Upper lobe of left lung (tissue), 6 donors: ENCODE results near the gene MAEA. TPM values are rescaled to one million over a fixed set of nuclear protein-coding genes. Genes with fewer than 3 reads are reported as not detected.

ENCODE experiments used
- ATAC-seq, 2 donors: fragments of 200-7000 bp; cut with Tn5 transposase; one replicate each; pipeline ENCODE4 v1.9.1; 2022; ENCODE audit warnings: mild to moderate bottlenecking in 2 of 2, moderate library complexity in 2 of 2; ENCODE audit not compliant: low FRiP score in 2 of 2
- DNase-seq, 2 donors: peaks; one replicate each; pipeline ENCODE4 v3.0.0-alpha.2; 2019 to 2020
- H3K27ac ChIP-seq, 4 donors: fragments of 200-600 bp; sonication (generic); one replicate each; pipeline ENCODE4 v1.5.1; 2016 to 2019
- H3K27me3 ChIP-seq, 4 donors: fragments of 200-600 bp; sonication (generic); one replicate each; pipeline ENCODE4 v1.5.1; 2017 to 2019
- H3K36me3 ChIP-seq, 4 donors: fragments of 200-600 bp; sonication (generic); one replicate each; pipeline ENCODE4 v1.5.1; 2016 to 2019
- H3K4me1 ChIP-seq, 4 donors: fragments of 200-600 bp; sonication (generic); one replicate each; pipeline ENCODE4 v1.5.1; 2018 to 2019
- H3K4me3 ChIP-seq, 4 donors: fragments of 200-600 bp; sonication (generic); one replicate each; pipeline ENCODE4 v1.5.1; 2017 to 2019; ENCODE audit warnings: mild to moderate bottlenecking in 2 of 4, moderate library complexity in 1 of 4
- H3K9me3 ChIP-seq, 4 donors: fragments of 200-600 bp; sonication (generic); one replicate each; pipeline ENCODE4 v1.5.1; 2018 to 2019
- CTCF ChIP-seq, 6 experiments: fragments of 450-650 bp in 4 of 6; fragments of 200-600 bp in 2 of 6; sonication (generic) in 2 of 6; IDR thresholded peaks; one replicate each; pipeline ENCODE4 v1.5.1; 2016 to 2019; ENCODE audit warnings: antibody characterized with exemption in 6 of 6
- EP300 ChIP-seq, 4 donors: sonication (generic); formaldehyde crosslinking; IDR thresholded peaks; one replicate each; pipeline ENCODE4 v1.5.1; 2017; ENCODE audit warnings: antibody characterized with exemption in 4 of 4, control low read depth in 2 of 4
- POLR2A ChIP-seq, 4 donors: fragments of 450-650 bp; IDR thresholded peaks; one replicate each; pipeline ENCODE4 v1.5.1; 2016 to 2017; ENCODE audit warnings: antibody characterized with exemption in 4 of 4, mild to moderate bottlenecking in 2 of 4
- POLR2AphosphoS5 ChIP-seq, 2 donors: sonication (generic); formaldehyde crosslinking; IDR thresholded peaks; one replicate each; pipeline ENCODE4 v1.5.1; 2017; ENCODE audit warnings: antibody characterized with exemption in 2 of 2
- WGBS, 2 donors: methylation state at CpG; one replicate each; pipeline ENCODE4 v1.1.5; 2017 to 2018; 5-methylcytosine and 5-hydroxymethylcytosine counted together
- total RNA-seq, 6 donors: library from RNA; depleted of rRNA in 4 of 6; stranded (reverse); fragments of >200 nt in 4 of 6; gene quantifications; one replicate each; pipeline versions ENCODE4 v1.1.0 to v1.2.1, GENCODE V29; 2016 to 2021
- donor health status: DM: no; HTN: no; CAD: no; lungs with moderate emphysema.
- donor health status: DM: no; HTN: yes; CAD: no; lungs with severe emphysema.

The MAEA gene
- total RNA-seq, 6 donors from 2014 or later = 58.5 to 289 (median 73.0) TPM

- Histone ChIP-seq H3K27ac (peak overlapping the region in 3 of 4 donors; percentile 95 to 99 (median 96)), H3K27me3 (no peaks in the 10 kb centered on the region), H3K4me1 (peaks cover 59 to 64% (median 61%) of the 10 kb centered on the region in 4 donors), H3K36me3 (peaks cover 8 to 16% (median 11%) of the 10 kb centered on the region in 4 donors), H3K4me3 (peak overlapping the region in 1 of 4 donors; percentile 8), H3K9me3 (no peaks in the 10 kb centered on the region)
- no peak for ATAC-seq
- peak in 1 of 2 donors; percentile 20 for DNase-seq
- 83 to 91% methylated on average over 1 to 19 of the region's 19 CpGs for WGBS, 2 donors
- no peak for TF ChIP-seq POLR2AphosphoS5 (IDR thresholded peaks at IDR 0.05)
- no peak for TF ChIP-seq EP300 (IDR thresholded peaks at IDR 0.05)
- TF ChIP-seq POLR2A (IDR thresholded peaks at IDR 0.05) = no peak
- no peak for TF ChIP-seq CTCF (IDR thresholded peaks at IDR 0.05)
These were observed 44.7 kb upstream of the MAEA start for GRCh38 chr4:1244978-1245471.

- Histone ChIP-seq H3K27ac (peak overlapping the region; percentile 92 to 99 (median 96)), H3K4me1 (peaks cover 64 to 70% (median 67%) of the 10 kb centered on the region in 4 donors), H3K4me3 (peak overlapping the region in 2 of 4 donors; percentile 67 to 95)
These were observed 44.1 kb upstream of the MAEA start for GRCh38 chr4:1245481-1246051.

GRCh38 chr4:1246111-1246881, 43.4 kb upstream of the MAEA start:
- Histone ChIP-seq H3K36me3 (peaks cover 0 to 9% (median 2%) of the 10 kb centered on the region in 4 donors), H3K9me3 (no peaks in the 10 kb centered on the region), H3K4me1 (peaks cover 71 to 77% (median 72%) of the 10 kb centered on the region in 4 donors), H3K27me3 (no peaks in the 10 kb centered on the region), H3K27ac (peak overlapping the region; percentile 92 to 99 (median 96)), H3K4me3 (peak overlapping the region in 3 of 4 donors; percentile 67 to 95 (median 73))
- DNase-seq = peak; percentile 89 to 94
- whole genome bisulfite sequencing, 2 donors = 43 to 58% methylated on average over 23 to 24 of the region's 24 CpGs
- TF ChIP-seq EP300 (IDR thresholded peaks at IDR 0.05) = peak in 1 of 4 donors; percentile 86
- no peak for TF ChIP-seq CTCF (IDR thresholded peaks at IDR 0.05)
- peak in 2 of 4 donors; percentile 30 to 39 for TF ChIP-seq POLR2A (IDR thresholded peaks at IDR 0.05)
- peak in 1 of 2 donors; percentile 73 for TF ChIP-seq POLR2AphosphoS5 (IDR thresholded peaks at IDR 0.05)
- ATAC-seq = peak in 1 of 2 donors; percentile 64

More at GRCh38 chr4:1245481-1246051, 44.1 kb upstream of the MAEA start:
- DNase-seq (peak in 1 of 2 donors; percentile 78), ATAC-seq (no peak)
- 71 to 86% methylated on average over 21 to 26 of the region's 26 CpGs for WGBS, 2 donors
- Histone ChIP-seq H3K36me3 (peaks cover 7 to 13% (median 9%) of the 10 kb centered on the region in 4 donors), H3K27me3 (no peaks in the 10 kb centered on the region), H3K9me3 (no peaks in the 10 kb centered on the region)
- TF ChIP-seq CTCF (IDR thresholded peaks at IDR 0.05) (no peak), EP300 (IDR thresholded peaks at IDR 0.05) (no peak), POLR2AphosphoS5 (IDR thresholded peaks at IDR 0.05) (no peak), POLR2A (IDR thresholded peaks at IDR 0.05) (no peak)

- peak overlapping the region; percentile 63 to 95 (median 70) for H3K4me3 ChIP-seq
- no peak for ATAC-seq
- TF ChIP-seq POLR2A (IDR thresholded peaks at IDR 0.05) (no peak), CTCF (IDR thresholded peaks at IDR 0.05) (no peak), POLR2AphosphoS5 (IDR thresholded peaks at IDR 0.05) (no peak), EP300 (IDR thresholded peaks at IDR 0.05) (no peak)
- no peaks in the 10 kb centered on the region for H3K9me3 ChIP-seq
- peaks cover 66 to 72% (median 68%) of the 10 kb centered on the region in 4 donors for H3K4me1 ChIP-seq
- H3K36me3 ChIP-seq = peaks cover 0 to 4% (median 0%) of the 10 kb centered on the region in 4 donors
- peak; percentile 24 to 72 for DNase-seq
- peak overlapping the region; percentile 92 to 99 (median 96) for H3K27ac ChIP-seq
- H3K27me3 ChIP-seq = no peaks in the 10 kb centered on the region
- WGBS, 2 donors = 9 to 12% methylated on average over 5 to 37 of the region's 48 CpGs
These were observed 42.5 kb upstream of the MAEA start for GRCh38 chr4:1246901-1247863.
